GM12878 (cell line): ENCODE results near the gene MAPK8. TPM values are rescaled to one million over a fixed set of nuclear protein-coding genes. Genes with fewer than 3 reads are reported as not detected.

Source experiments
- BCL11A ChIP-seq: IDR thresholded peaks from 2 replicates; pipeline ENCODE4 v1.6.1; 2011; ENCODE audit warnings: low read depth, low read length
- CREB1 ChIP-seq: IDR thresholded peaks from 2 replicates; pipeline ENCODE4 v1.6.1; 2012; ENCODE audit warnings: low read depth, mild to moderate bottlenecking, inconsistent platforms
- ETV6 ChIP-seq, 2 experiments: fragments of 450-650 bp in 1 of 2; IDR thresholded peaks in 1 of 2; conservative IDR thresholded peaks in 1 of 2; 2 replicates each; pipeline ENCODE4 v1.6.1; 2014; ENCODE audit warnings: antibody characterized with exemption in 1 of 2, borderline replicate concordance in 1 of 2, low read depth in 1 of 2, mild to moderate bottlenecking in 1 of 2, moderate library complexity in 1 of 2
- GATAD2B ChIP-seq: fragments of 450-650 bp; conservative IDR thresholded peaks from 2 replicates; pipeline ENCODE4 v1.6.1; 2017; ENCODE audit warnings: low read depth, mild to moderate bottlenecking, moderate library complexity
- IKZF1 ChIP-seq: fragments of 450-650 bp; conservative IDR thresholded peaks from 2 replicates; pipeline ENCODE4 v1.6.1; 2017; ENCODE audit warnings: antibody characterized with exemption, mild to moderate bottlenecking
- JUNB ChIP-seq: IDR thresholded peaks from 2 replicates; pipeline ENCODE4 v1.6.1; 2016; ENCODE audit warnings: antibody characterized with exemption, mild to moderate bottlenecking
- MEF2B ChIP-seq: fragments of 450-650 bp; IDR thresholded peaks from 2 replicates; pipeline ENCODE4 v1.6.1; 2018; ENCODE audit warnings: mild to moderate bottlenecking, moderate library complexity; ENCODE audit not compliant: partially characterized antibody, poor library complexity, severe bottlenecking
- NBN ChIP-seq: fragments of 450-650 bp; IDR thresholded peaks from 2 replicates; pipeline ENCODE4 v1.6.1; 2016
- NFIC ChIP-seq: IDR thresholded peaks from 2 replicates; pipeline ENCODE4 v1.6.1; 2012; ENCODE audit warnings: low read depth, mild to moderate bottlenecking, inconsistent platforms, low read length, moderate library complexity
- NR2F1 ChIP-seq: fragments of 450-650 bp; conservative IDR thresholded peaks from 2 replicates; pipeline ENCODE4 v1.6.1; 2017; ENCODE audit warnings: mild to moderate bottlenecking
- NRF1 ChIP-seq: conservative IDR thresholded peaks from 2 replicates; pipeline ENCODE4 v1.6.1; 2011; ENCODE audit warnings: mild to moderate bottlenecking, low read depth, low read length, improper control_type of control experiment
- POLR2A ChIP-seq: IDR thresholded peaks from 2 replicates; pipeline ENCODE4 v1.6.1; 2011; ENCODE audit warnings: low read depth, mild to moderate bottlenecking, low read length
- POLR2AphosphoS5 ChIP-seq: IDR thresholded peaks from 2 replicates; pipeline ENCODE4 v1.6.1; 2011; ENCODE audit warnings: mild to moderate bottlenecking, low read length, inconsistent platforms
- RUNX3 ChIP-seq: IDR thresholded peaks from 2 replicates; pipeline ENCODE4 v1.6.1; 2012; ENCODE audit warnings: low read length, inconsistent platforms
- STAT3 ChIP-seq: IDR thresholded peaks from 2 replicates; pipeline ENCODE4 v1.6.1; 2011; ENCODE audit warnings: low read depth, low read length, improper control_type of control experiment
- TCF12 ChIP-seq: IDR thresholded peaks from 2 replicates; pipeline ENCODE4 v1.6.1; 2011; ENCODE audit warnings: low read depth, mild to moderate bottlenecking, low read length
- ZBTB4 ChIP-seq: fragments of 450-650 bp; formaldehyde crosslinking; IDR thresholded peaks from 2 replicates; pipeline ENCODE4 v1.4.0; 2022; ENCODE audit warnings: mild to moderate bottlenecking, moderate library complexity
- ZNF24 ChIP-seq: fragments of 450-650 bp; IDR thresholded peaks from 2 replicates; pipeline ENCODE4 v1.6.1; 2017; ENCODE audit warnings: antibody characterized with exemption, mild to moderate bottlenecking
- ZZZ3 ChIP-seq: IDR thresholded peaks from 2 replicates; pipeline ENCODE4 v1.6.1; 2011; ENCODE audit warnings: low read depth; ENCODE audit not compliant: control insufficient read depth, insufficient read length
- polyA plus RNA-seq, 11 experiments: library from polyadenylated mRNA; depleted of rRNA in 4 of 11; unstranded in 6 of 11; stranded (reverse) in 5 of 11; fragments of >200 nt; fragmentation: Nextera tagmentation in 4 of 11; fragmentation: Illumina TruSeq in 1 of 11; extraction: Ambion mirVana in 4 of 11; extraction: Trizol in 1 of 11; gene quantifications; 1 replicate in 1 of 11; 2 replicates in 10 of 11; pipeline versions ENCODE4 v1.2.1 to v1.2.3, GENCODE V29; 2011 to 2016; ENCODE audit warnings: inconsistent platforms in 2 of 11, missing spikeins in 2 of 11, low read depth in 1 of 11
- total RNA-seq, 4 experiments: library from RNA; depleted of rRNA in 3 of 4; stranded (reverse); fragments of >200 nt in 3 of 4; fragmentation: Illumina TruSeq in 1 of 4; extraction: Trizol in 1 of 4; gene quantifications; 2 replicates each; pipeline versions ENCODE4 v1.2.1 to v1.2.3, GENCODE V29; 2013 to 2021
- TF ChIP-seq, protein P1 (sequence below): fragments of 450-650 bp; IDR thresholded peaks from 2 replicates; pipeline ENCODE4 v1.6.1; 2017; ENCODE audit warnings: low read depth, mild to moderate bottlenecking, moderate library complexity
- TF ChIP-seq, protein P2 (sequence below): fragments of 450-650 bp; IDR thresholded peaks from 2 replicates; pipeline ENCODE4 v1.6.1; 2016; ENCODE audit warnings: mild to moderate bottlenecking
- TF ChIP-seq, protein P3 (sequence below): IDR thresholded peaks from 2 replicates; pipeline ENCODE4 v1.6.1; 2012; ENCODE audit warnings: mild to moderate bottlenecking, low read depth, low read length

Gene MAPK8
- total and polyA plus RNA-seq, 10 of the 15 experiments (the other 5 are each of a cell fraction or from before 2014, with no cell fraction given): 3.9 to 102 (median 40.0) TPM

DNA sequence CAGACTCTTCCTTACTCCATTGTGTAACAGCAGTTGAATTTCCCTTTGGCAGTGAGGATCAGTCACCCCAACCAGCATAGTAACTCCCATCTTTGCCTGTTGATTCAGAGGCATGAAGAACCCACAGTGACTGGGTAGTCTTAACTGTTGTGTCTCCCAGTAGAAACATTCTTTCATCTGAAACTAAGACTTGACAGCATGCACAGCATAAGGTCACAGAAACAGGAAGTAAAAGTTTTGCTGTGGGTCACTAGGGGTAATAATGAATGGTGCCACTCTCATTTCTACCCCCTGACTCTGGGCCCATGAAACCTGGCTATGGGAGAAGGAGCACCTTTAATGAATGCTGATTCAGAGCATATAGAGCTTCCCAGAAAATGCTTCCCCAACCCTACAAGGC, 23.6 kb upstream of the MAPK8 start (continued):
- TF ChIP-seq ZBTB4 (CRISPR knock-in tag): no peak
- TF ChIP-seq POLR2A: 0 out of 2 replicates have a peak, but pooled peaks have one; percentile 22
- peak; percentile 54 for TF ChIP-seq JUNB
- no peak for TF ChIP-seq ZZZ3
- peak; percentile 72 for TF ChIP-seq NBN
- 0 out of 2 replicates have a peak, but pooled peaks have one; percentile 46 for TF ChIP-seq NFIC
- TF ChIP-seq STAT3: no peak
- TF ChIP-seq ZNF24: peak; percentile 88
- no peak for TF ChIP-seq NRF1
- peak; percentile 88 for TF ChIP-seq POLR2AphosphoS5
- TF ChIP-seq GATAD2B: peak; percentile 66; the same call in 1 of the 2 replicates
- TF ChIP-seq RUNX3: peak; percentile 69
- TF ChIP-seq ETV6 (conservative IDR thresholded peaks at IDR 0.05 in 1 of 2, IDR thresholded peaks at IDR 0.05 in 1 of 2; ENCODE audit: borderline replicate concordance in 1 of 2, low read depth in 1 of 2): peak in 1 of 2 experiments; percentile 73; a peak in 2 of 4 replicates
- TF ChIP-seq CREB1: no peak
- peak; percentile 67; the same call in 1 of the 2 replicates for TF ChIP-seq IKZF1
- peak; percentile 73 for TF ChIP-seq MEF2B
- TF ChIP-seq NR2F1: peak; percentile 91
- TF ChIP-seq, protein P1, sequence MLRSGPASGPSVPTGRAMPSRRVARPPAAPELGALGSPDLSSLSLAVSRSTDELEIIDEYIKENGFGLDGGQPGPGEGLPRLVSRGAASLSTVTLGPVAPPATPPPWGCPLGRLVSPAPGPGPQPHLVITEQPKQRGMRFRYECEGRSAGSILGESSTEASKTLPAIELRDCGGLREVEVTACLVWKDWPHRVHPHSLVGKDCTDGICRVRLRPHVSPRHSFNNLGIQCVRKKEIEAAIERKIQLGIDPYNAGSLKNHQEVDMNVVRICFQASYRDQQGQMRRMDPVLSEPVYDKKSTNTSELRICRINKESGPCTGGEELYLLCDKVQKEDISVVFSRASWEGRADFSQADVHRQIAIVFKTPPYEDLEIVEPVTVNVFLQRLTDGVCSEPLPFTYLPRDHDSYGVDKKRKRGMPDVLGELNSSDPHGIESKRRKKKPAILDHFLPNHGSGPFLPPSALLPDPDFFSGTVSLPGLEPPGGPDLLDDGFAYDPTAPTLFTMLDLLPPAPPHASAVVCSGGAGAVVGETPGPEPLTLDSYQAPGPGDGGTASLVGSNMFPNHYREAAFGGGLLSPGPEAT: 0 out of 2 replicates have a peak, but pooled peaks have one; percentile 19
- TF ChIP-seq BCL11A: peak; percentile 71
- TF ChIP-seq, protein P2, sequence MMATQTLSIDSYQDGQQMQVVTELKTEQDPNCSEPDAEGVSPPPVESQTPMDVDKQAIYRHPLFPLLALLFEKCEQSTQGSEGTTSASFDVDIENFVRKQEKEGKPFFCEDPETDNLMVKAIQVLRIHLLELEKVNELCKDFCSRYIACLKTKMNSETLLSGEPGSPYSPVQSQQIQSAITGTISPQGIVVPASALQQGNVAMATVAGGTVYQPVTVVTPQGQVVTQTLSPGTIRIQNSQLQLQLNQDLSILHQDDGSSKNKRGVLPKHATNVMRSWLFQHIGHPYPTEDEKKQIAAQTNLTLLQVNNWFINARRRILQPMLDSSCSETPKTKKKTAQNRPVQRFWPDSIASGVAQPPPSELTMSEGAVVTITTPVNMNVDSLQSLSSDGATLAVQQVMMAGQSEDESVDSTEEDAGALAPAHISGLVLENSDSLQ: peak; percentile 57; the same call in 1 of the 2 replicates
- 0 out of 2 replicates have a peak, but pooled peaks have one; percentile 15 for TF ChIP-seq TCF12
- TF ChIP-seq, protein P3, sequence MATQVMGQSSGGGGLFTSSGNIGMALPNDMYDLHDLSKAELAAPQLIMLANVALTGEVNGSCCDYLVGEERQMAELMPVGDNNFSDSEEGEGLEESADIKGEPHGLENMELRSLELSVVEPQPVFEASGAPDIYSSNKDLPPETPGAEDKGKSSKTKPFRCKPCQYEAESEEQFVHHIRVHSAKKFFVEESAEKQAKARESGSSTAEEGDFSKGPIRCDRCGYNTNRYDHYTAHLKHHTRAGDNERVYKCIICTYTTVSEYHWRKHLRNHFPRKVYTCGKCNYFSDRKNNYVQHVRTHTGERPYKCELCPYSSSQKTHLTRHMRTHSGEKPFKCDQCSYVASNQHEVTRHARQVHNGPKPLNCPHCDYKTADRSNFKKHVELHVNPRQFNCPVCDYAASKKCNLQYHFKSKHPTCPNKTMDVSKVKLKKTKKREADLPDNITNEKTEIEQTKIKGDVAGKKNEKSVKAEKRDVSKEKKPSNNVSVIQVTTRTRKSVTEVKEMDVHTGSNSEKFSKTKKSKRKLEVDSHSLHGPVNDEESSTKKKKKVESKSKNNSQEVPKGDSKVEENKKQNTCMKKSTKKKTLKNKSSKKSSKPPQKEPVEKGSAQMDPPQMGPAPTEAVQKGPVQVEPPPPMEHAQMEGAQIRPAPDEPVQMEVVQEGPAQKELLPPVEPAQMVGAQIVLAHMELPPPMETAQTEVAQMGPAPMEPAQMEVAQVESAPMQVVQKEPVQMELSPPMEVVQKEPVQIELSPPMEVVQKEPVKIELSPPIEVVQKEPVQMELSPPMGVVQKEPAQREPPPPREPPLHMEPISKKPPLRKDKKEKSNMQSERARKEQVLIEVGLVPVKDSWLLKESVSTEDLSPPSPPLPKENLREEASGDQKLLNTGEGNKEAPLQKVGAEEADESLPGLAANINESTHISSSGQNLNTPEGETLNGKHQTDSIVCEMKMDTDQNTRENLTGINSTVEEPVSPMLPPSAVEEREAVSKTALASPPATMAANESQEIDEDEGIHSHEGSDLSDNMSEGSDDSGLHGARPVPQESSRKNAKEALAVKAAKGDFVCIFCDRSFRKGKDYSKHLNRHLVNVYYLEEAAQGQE: no peak
